Ascending aorta (tissue), 2 donors: ENCODE data around the gene MUC12. TPM values are rescaled to one million over a fixed set of nuclear protein-coding genes. Genes with fewer than 3 reads are reported as not detected.

Source experiments
- DNase-seq, 2 donors: peaks; one replicate each; pipeline ENCODE4 v3.0.0-alpha.2; 2019; ENCODE audit warnings: low spot score in 2 of 2
- H3K27ac ChIP-seq, 2 donors: fragments of 200-600 bp; sonication (generic); one replicate each; pipeline ENCODE4 v1.5.1; 2016 to 2017; ENCODE audit warnings: mild to moderate bottlenecking in 1 of 2
- H3K27me3 ChIP-seq: fragments of 200-600 bp; sonication (generic); one replicate; pipeline ENCODE4 v1.5.1; 2017
- H3K36me3 ChIP-seq, 2 donors: fragments of 200-600 bp; sonication (generic); one replicate each; pipeline ENCODE4 v1.5.1; 2016
- H3K4me1 ChIP-seq, 2 donors: fragments of 200-600 bp; sonication (generic); one replicate each; pipeline ENCODE4 v1.5.1; 2016 to 2017; ENCODE audit warnings: mild to moderate bottlenecking in 1 of 2
- H3K4me3 ChIP-seq, 2 donors: fragments of 200-600 bp; sonication (generic); one replicate each; pipeline ENCODE4 v1.5.1; 2016 to 2017; ENCODE audit warnings: mild to moderate bottlenecking in 1 of 2
- H3K9me3 ChIP-seq, 2 donors: fragments of 200-600 bp; sonication (generic); one replicate each; pipeline ENCODE4 v1.5.1; 2016
- intact Hi-C: fragments of 100-400 bp; cut with DNase I; formaldehyde crosslinking; loops from one replicate; pipeline ENCODE4 v1.15.1; 2023
- total RNA-seq: library from RNA; depleted of rRNA; stranded (reverse); fragments of >200 nt; gene quantifications from one replicate; pipeline ENCODE4 v1.1.0, GENCODE V29; 2016
- TF ChIP-seq, protein P1 (sequence below), 3 experiments: fragments of 200-600 bp in 2 of 3; fragments of 450-650 bp in 1 of 3; sonication (generic) in 2 of 3; IDR thresholded peaks; one replicate each; pipeline ENCODE4 v1.5.1; 2016 to 2019; ENCODE audit warnings: antibody characterized with exemption in 3 of 3, mild to moderate bottlenecking in 1 of 3, moderate library complexity in 1 of 3

The MUC12 gene
- total RNA-seq, 1 donor from 2014 or later, result 0.85 TPM

DNA sequence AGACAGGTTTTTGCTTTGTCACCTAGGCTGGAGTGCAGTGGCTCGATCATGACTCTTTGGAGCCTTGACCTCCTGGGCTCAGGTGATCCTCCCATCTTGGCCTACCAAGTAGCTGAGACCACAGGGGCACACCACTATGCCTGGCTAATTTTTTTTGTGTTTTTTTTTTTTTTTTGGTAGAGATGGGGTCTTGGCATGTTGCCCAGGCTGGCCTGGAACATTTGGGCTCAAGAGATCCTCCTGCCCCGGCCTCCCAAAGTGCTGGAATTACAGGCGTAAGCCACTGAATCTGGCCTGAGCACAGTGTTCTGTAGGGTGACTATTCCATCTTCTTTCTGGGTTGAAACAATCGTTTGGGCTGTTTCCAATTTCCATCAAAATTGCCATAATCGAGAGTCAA, 21.6 kb upstream of the MUC12 start:
- Histone ChIP-seq H3K36me3 (no peaks in the 10 kb centered on the region), H3K4me3 (no peak overlapping the region), H3K27me3 (no peaks in the 10 kb centered on the region), H3K27ac (no peak overlapping the region), H3K9me3 (no peaks in the 10 kb centered on the region), H3K4me1 (no peaks in the 10 kb centered on the region)
- DNase-seq, result no peak
- TF ChIP-seq, protein P1, sequence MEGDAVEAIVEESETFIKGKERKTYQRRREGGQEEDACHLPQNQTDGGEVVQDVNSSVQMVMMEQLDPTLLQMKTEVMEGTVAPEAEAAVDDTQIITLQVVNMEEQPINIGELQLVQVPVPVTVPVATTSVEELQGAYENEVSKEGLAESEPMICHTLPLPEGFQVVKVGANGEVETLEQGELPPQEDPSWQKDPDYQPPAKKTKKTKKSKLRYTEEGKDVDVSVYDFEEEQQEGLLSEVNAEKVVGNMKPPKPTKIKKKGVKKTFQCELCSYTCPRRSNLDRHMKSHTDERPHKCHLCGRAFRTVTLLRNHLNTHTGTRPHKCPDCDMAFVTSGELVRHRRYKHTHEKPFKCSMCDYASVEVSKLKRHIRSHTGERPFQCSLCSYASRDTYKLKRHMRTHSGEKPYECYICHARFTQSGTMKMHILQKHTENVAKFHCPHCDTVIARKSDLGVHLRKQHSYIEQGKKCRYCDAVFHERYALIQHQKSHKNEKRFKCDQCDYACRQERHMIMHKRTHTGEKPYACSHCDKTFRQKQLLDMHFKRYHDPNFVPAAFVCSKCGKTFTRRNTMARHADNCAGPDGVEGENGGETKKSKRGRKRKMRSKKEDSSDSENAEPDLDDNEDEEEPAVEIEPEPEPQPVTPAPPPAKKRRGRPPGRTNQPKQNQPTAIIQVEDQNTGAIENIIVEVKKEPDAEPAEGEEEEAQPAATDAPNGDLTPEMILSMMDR (IDR thresholded peaks at IDR 0.05), result no peak
- intact Hi-C loops, result no loop called here

DNA sequence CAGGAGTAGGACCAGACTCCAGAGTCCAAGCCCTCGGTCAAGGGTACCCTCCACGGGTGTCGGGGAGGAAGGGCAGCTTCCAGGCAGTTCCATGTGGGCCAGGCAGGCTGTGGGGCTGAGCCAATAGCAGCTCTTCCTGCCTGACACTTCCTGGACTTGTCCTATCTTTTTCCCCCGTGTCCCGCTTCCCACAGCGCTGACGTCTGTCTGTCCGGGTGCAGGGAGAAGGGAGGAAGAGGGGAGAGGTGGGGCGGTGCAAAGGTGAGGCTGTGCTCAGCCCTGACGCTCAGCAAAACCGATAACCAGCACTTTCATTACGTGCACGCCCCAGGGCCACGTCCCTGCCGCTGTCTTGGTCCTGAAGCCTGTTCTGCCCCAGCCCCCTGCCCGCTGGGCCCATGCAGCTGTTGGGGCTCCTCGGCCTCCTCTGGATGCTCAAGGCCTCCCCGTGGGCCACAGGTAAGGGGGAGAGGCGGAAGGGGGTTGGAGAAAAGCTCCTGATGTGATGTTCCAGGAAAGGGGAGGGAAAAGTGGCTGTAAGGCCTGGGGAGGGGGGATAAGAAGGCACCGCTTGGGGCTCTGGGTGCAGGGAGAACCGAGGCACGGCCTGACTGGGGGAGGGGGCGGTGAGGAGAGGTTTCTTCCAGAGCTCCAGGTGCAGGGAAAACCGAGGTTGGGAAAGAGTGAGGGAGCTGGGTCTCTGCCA, 20.0 kb upstream of the MUC12 start, which contains the start of gene MUC3A:
Gene MUC3A (plus strand): TSS at position 308 of the 706 bp plus-strand sequence. CDS start 91 bp downstream, at position 399.
- intact Hi-C loops, result no loop called here
- no peak within 1 kb of the TSS for H3K27ac ChIP-seq
- H3K4me3 ChIP-seq, result no peak within 1 kb of the TSS
- TF ChIP-seq, protein P1 (IDR thresholded peaks at IDR 0.05), result no peak
- no peaks in the 10 kb centered on the region for H3K27me3 ChIP-seq
- no peaks in the 10 kb centered on the region for H3K9me3 ChIP-seq
- DNase-seq, result no peak
- no peaks in the 10 kb centered on the region for H3K36me3 ChIP-seq
- H3K4me1 ChIP-seq, result no peaks in the 10 kb centered on the region

DNA sequence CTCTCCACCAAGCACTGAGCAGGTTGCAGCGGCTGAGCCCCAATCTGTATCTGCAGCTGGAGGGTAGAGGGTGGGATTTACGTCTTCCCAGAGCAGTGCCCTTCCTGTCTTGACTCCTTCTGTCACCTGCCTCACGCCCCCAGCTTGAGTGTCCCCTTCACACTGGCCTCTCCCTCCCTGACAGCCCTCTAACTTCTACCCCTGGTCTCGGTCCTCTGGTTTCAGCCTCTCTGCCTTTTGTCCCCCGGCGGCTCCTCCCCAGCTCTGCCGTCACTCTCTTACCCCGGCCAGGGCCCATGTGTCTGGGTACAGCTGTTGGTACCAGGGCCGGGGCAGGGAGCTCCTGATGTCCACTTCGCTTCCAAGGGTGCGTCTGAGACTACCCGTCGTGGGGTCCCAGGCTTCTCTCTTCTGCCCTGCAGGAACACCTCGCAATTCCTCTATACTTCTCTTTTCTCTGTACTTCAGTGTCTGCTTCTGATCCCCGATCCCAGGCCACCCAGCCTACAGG, 19.4 kb upstream of the MUC12 start:
- no peaks in the 10 kb centered on the region for H3K4me1 ChIP-seq
- no peak for DNase-seq
- TF ChIP-seq, protein P1 (IDR thresholded peaks at IDR 0.05), result no peak
- intact Hi-C loops, result no loop called here
- H3K4me3 ChIP-seq, result no peak overlapping the region
- no peaks in the 10 kb centered on the region for H3K27me3 ChIP-seq
- no peak overlapping the region for H3K27ac ChIP-seq
- H3K9me3 ChIP-seq, result no peaks in the 10 kb centered on the region
- H3K36me3 ChIP-seq, result no peaks in the 10 kb centered on the region

DNA sequence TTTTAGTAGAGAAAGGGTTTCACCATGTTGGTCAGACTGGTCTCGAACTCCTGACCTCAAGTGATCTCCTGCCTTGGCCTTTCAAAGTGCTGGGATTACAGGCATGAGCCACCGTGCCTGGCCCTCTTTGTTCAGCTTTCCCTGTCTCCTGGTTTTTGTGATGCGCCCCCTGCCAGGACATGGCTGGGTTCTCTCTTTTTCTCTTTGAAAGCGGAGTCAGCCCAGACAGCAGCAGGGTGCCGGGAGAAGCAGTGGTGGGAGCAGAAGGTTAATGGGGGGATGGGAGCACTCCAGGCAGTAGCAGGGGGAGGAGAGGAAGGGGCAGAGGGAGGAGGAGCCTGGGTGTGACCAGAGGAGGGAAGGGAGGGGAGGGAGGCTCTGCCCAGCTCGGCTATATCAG, 18.2 kb upstream of the MUC12 start:
- Histone ChIP-seq H3K27me3 (no peaks in the 10 kb centered on the region), H3K9me3 (no peaks in the 10 kb centered on the region), H3K4me3 (no peak overlapping the region), H3K27ac (no peak overlapping the region), H3K4me1 (no peaks in the 10 kb centered on the region), H3K36me3 (no peaks in the 10 kb centered on the region)
- TF ChIP-seq, protein P1 (IDR thresholded peaks at IDR 0.05), result no peak
- DNase-seq, result no peak
- intact Hi-C loops, result no loop called here

DNA sequence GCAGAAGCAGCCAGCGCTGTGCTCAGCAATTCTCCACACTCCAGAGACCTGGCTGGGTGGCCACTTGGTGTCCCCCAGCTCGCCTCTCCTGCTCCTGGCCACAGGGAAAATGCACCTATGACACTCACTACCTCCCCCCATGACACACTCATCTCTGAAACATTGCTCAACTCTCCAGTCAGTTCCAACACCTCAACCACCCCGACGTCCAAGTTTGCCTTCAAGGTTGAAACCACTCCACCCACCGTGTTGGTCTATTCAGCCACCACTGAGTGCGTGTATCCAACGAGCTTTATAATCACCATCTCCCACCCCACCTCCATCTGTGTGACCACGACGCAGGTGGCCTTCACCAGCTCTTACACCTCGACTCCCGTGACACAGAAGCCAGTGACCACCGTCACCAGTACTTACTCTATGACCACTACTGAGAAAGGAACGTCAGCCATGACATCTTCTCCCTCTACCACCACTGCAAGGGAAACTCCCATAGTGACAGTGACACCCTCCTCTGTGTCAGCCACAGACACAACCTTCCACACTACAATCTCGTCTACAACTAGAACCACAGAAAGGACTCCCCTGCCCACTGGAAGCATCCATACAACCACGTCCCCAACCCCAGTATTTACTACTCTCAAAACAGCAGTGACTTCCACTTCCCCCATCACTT, 17.3 kb upstream of the MUC12 start:
- Histone ChIP-seq H3K4me3 (no peak overlapping the region), H3K4me1 (no peaks in the 10 kb centered on the region), H3K36me3 (no peaks in the 10 kb centered on the region), H3K27ac (no peak overlapping the region), H3K9me3 (no peaks in the 10 kb centered on the region), H3K27me3 (no peaks in the 10 kb centered on the region)
- TF ChIP-seq, protein P1 (IDR thresholded peaks at IDR 0.05), result no peak
- intact Hi-C loops, result no loop called here
- no peak for DNase-seq
